Measurements from ENCODE around the gene C1orf50.

DNA sequence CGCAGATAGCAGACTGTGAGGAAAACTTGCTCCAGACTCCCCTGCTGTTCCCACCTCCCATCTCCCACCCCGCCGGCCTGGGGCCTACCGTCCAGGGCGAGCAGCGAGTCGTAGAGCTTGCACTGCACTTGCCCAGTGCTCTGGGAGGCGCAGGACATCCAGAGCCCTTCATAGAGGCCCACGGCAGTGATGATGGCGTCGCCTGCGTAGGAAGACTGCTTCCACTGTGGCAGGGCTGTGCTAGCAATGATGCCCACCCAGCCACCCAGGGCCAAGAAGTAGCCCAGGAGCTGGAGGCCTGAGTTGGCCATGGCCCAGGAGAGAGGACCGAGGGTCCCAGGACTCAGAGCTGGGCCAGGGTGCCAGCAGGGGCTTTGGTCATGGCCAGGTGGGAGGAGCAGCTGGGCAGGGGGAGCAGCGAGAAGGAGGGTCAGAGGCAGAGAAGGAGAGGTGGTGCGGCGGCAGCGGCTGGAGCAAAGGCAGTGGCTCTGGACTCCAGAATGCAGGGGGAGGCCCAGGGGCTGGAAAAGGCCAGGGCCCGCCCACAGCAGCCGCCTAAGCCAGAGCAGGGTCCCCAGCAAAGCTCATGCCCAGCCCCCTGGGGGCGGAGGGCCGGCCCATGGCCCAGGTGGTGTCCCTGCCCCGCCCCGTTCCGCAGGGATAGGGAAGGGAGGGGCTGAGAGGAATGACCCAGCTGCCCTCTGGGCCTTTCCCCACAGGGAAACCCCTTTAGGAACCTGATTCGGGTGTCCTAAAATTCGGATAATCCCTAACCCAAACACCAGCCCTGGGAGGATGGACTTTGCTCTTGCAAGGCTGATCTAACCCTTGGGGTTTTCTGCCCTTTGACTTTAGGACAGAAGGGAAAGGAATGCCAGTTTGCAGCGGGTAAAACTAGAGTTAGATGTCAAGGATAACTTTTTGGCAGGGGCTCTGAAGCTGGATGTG, 27.0 kb upstream of the C1orf50 start, which contains the start of gene CLDN19:
- TF ChIP-seq, protein P1, sequence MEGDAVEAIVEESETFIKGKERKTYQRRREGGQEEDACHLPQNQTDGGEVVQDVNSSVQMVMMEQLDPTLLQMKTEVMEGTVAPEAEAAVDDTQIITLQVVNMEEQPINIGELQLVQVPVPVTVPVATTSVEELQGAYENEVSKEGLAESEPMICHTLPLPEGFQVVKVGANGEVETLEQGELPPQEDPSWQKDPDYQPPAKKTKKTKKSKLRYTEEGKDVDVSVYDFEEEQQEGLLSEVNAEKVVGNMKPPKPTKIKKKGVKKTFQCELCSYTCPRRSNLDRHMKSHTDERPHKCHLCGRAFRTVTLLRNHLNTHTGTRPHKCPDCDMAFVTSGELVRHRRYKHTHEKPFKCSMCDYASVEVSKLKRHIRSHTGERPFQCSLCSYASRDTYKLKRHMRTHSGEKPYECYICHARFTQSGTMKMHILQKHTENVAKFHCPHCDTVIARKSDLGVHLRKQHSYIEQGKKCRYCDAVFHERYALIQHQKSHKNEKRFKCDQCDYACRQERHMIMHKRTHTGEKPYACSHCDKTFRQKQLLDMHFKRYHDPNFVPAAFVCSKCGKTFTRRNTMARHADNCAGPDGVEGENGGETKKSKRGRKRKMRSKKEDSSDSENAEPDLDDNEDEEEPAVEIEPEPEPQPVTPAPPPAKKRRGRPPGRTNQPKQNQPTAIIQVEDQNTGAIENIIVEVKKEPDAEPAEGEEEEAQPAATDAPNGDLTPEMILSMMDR (IDR thresholded peaks at IDR 0.05; ENCODE audit: borderline replicate concordance, extremely low read depth, low read length, poor library complexity, severe bottlenecking): no peak
- no peak for TF ChIP-seq EZH2 (IDR thresholded peaks at IDR 0.05; ENCODE audit: borderline replicate concordance, low read depth, low read length, severe bottlenecking)

Data from DND-41 (cell line).